Astrocyte of the spinal cord (primary cell): Measurements from ENCODE around the gene PHETA1.

Source experiments
- DNase-seq: peaks from one replicate; pipeline ENCODE4 v3.0.0; 2011; ENCODE audit warnings: low read depth, low spot score
- H3K4me3 ChIP-seq: 2 replicates; pipeline ENCODE4 v1.5.1; 2011; ENCODE audit warnings: low read depth, mild to moderate bottlenecking, low read length, moderate library complexity
- CTCF ChIP-seq: IDR thresholded peaks from 2 replicates; pipeline ENCODE4 v1.5.1; 2012; ENCODE audit warnings: low read depth, mild to moderate bottlenecking, low read length, inconsistent platforms
- in situ Hi-C: cut with HindIII; loops from 2 replicates; pipeline ENCODE4 v1.10.0; 2017; ENCODE audit warnings: low sequenced_read_pairs

Gene PHETA1

GRCh38 chr12:111368788-111369495 lies at the start of gene PHETA1:
Gene PHETA1 (minus strand): TSS chr12:111369095. CDS start chr12:111363427, 5,668 bp downstream.
- peak; percentile 89 for DNase-seq
- no peak for TF ChIP-seq CTCF
- in situ Hi-C loops: no loop called here
- peak within 1 kb of the TSS; percentile 82 for H3K4me3 ChIP-seq

GRCh38 chr12:111418594-111418880 lies 49.6 kb upstream of the PHETA1 start:
- in situ Hi-C loops: no loop called here
- no peak for TF ChIP-seq CTCF
- no peak overlapping the region for H3K4me3 ChIP-seq
- no peak for DNase-seq

GRCh38 chr12:111417784-111418593 lies 49.1 kb upstream of the PHETA1 start:
- TF ChIP-seq CTCF: no peak
- no peak for DNase-seq
- no peak overlapping the region for H3K4me3 ChIP-seq
- in situ Hi-C loops: no loop called here

GRCh38 chr12:111417290-111417689 lies 48.4 kb upstream of the PHETA1 start:
- no peak for DNase-seq
- no peak for TF ChIP-seq CTCF
- in situ Hi-C loops: no loop called here
- H3K4me3 ChIP-seq: no peak overlapping the region

- in situ Hi-C loops: no loop called here
- no peak for TF ChIP-seq CTCF
- H3K4me3 ChIP-seq: no peak overlapping the region
- DNase-seq: no peak
These were observed 45.9 kb upstream of the PHETA1 start for GRCh38 chr12:111414711-111415252.

GRCh38 chr12:111413442-111414086 lies 44.7 kb upstream of the PHETA1 start:
- TF ChIP-seq CTCF: no peak
- no peak overlapping the region for H3K4me3 ChIP-seq
- DNase-seq: peak; percentile 53
- in situ Hi-C loops: no loop called here
